Small intestine (tissue), 7 donors: ENCODE results near the gene LARP1B. TPM values are rescaled to one million over a fixed set of nuclear protein-coding genes. Genes with fewer than 3 reads are reported as not detected.
"Not testable (repeated sequence)": the region's sequence is repeated elsewhere in the genome, so short reads cannot be mapped to it uniquely, and the experiment has no call there.

Experiments
- DNase-seq, 2 donors: peaks; one replicate each; pipeline versions ENCODE4 v3.0.0 to v3.0.0-alpha.2; 2013
- FAIRE-seq: peaks from 2 replicates; lab custom pipeline; 2012; peaks lifted over from hg19 to GRCh38; lab: Jason Lieb, UNC
- H3K27ac ChIP-seq, 3 donors: one replicate each; pipeline ENCODE4 v1.5.1; 2013; ENCODE audit warnings: low read length in 2 of 3, mild to moderate bottlenecking in 2 of 3, control low read depth in 1 of 3, inconsistent platforms in 1 of 3, low read depth in 1 of 3, moderate library complexity in 1 of 3
- H3K27me3 ChIP-seq, 3 donors: one replicate each; pipeline ENCODE4 v1.6.1; 2013; ENCODE audit warnings: low read length in 3 of 3, inconsistent platforms in 1 of 3; ENCODE audit not compliant: control insufficient read depth in 3 of 3, insufficient read depth in 3 of 3
- H3K36me3 ChIP-seq, 3 donors: one replicate each; pipeline ENCODE4 v1.6.1; 2013; ENCODE audit warnings: low read length in 3 of 3, inconsistent platforms in 1 of 3, low read depth in 1 of 3, mild to moderate bottlenecking in 1 of 3, moderate library complexity in 1 of 3; ENCODE audit not compliant: control insufficient read depth in 3 of 3, insufficient read depth in 2 of 3
- H3K4me1 ChIP-seq, 3 donors: one replicate each; pipeline ENCODE4 v1.6.1; 2013; ENCODE audit warnings: low read length in 2 of 3, inconsistent platforms in 1 of 3, low read depth in 1 of 3, mild to moderate bottlenecking in 1 of 3, moderate library complexity in 1 of 3; ENCODE audit not compliant: control insufficient read depth in 3 of 3, insufficient read depth in 2 of 3
- H3K4me3 ChIP-seq, 3 donors: one replicate each; pipeline ENCODE4 v1.5.1; 2013; ENCODE audit warnings: low read length in 3 of 3, control low read depth in 1 of 3, inconsistent platforms in 1 of 3, low read depth in 1 of 3, mild to moderate bottlenecking in 1 of 3, moderate library complexity in 1 of 3
- H3K9me3 ChIP-seq, 2 donors: one replicate each; pipeline ENCODE4 v1.6.1; 2013; ENCODE audit warnings: low read depth in 1 of 2, low read length in 1 of 2; ENCODE audit not compliant: control insufficient read depth in 2 of 2, insufficient read depth in 1 of 2
- WGBS, 3 donors: extraction: QIAGEN DNeasy Blood & Tissue Kit; methylation state at CpG; one replicate each; pipeline ENCODE4 v1.1.7; 2013; 5-methylcytosine and 5-hydroxymethylcytosine counted together
- polyA plus RNA-seq, 4 donors: library from polyadenylated mRNA; stranded (reverse) in 3 of 4; unstranded in 1 of 4; fragments of 200-250 nt in 3 of 4; fragments of 120-200 nt in 1 of 4; gene quantifications; one replicate each; pipeline versions ENCODE4 v1.2.1 to v1.2.3, GENCODE V29; 2013
- donor health status: healthy with polysubstance abuse.
- donor health status: control.
- donor health status: control.
- donor health status: Bipolar disorder and iron deficiency.
- donor health status: healthy.

LARP1B gene
- polyA plus RNA-seq, 4 donors = 18.4 to 24.5 (median 19.4) TPM

GRCh38 chr4:128258166-128258565 is 197.1 kb downstream of the LARP1B start:
- H3K4me3 ChIP-seq, H3K36me3 ChIP-seq, H3K4me1 ChIP-seq, H3K27me3 ChIP-seq, DNase-seq, H3K27ac ChIP-seq, FAIRE-seq, H3K9me3 ChIP-seq: not testable (repeated sequence)
- WGBS, 3 donors = 51 to 79% (median 68%) methylated on average over 4 of the region's 4 CpGs

DNA sequence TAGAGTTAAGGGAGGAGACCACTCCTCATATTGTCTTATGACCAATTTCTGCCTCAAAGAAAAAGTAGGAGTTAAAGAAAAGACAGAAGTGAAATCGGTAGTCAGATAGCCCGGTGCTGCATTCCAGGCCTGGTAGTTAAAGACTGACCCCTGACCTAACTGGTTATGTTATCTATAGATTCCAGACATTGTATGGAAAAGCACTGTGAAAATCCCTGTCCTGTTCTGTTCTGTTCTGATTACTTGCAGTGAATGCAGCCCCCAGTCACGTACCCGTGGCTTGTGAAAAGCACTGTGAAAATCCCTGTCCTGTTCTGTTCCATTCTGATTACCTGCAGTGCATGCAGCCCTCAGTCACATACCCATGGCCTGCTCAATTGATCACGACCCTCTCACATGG is 198.8 kb downstream of the LARP1B start:
- not testable (repeated sequence) for H3K9me3 ChIP-seq, FAIRE-seq, DNase-seq, H3K4me1 ChIP-seq, H3K4me3 ChIP-seq, H3K36me3 ChIP-seq, H3K27ac ChIP-seq, H3K27me3 ChIP-seq
- WGBS, 3 donors = 52 to 73% (median 73%) methylated on average over 5 of the region's 5 CpGs

Other genes with a start within 250 kb of the LARP1B start
- 1 to 10 TPM; 1.1 to 9.5 (median 5.0) TPM for gene PLK4, start 180.4 kb upstream of the LARP1B start, polyA plus RNA-seq
- 10 to 100 TPM in 3 of 4 donors, 1 to 10 TPM in 1; 9.9 to 31.4 (median 15.7) TPM for gene MFSD8, start 96.1 kb upstream of the LARP1B start, polyA plus RNA-seq
- 10 to 100 TPM in 2 of 4 donors, 1 to 10 TPM in 2; 5.8 to 17.4 (median 10.0) TPM for gene ABHD18, start 95.9 kb upstream of the LARP1B start, polyA plus RNA-seq
- 100 to 1,000 TPM in 1 of 4 donors, 10 to 100 TPM in 3; 47.3 to 116 (median 52.7) TPM for gene PGRMC2, start 226.5 kb downstream of the LARP1B start, polyA plus RNA-seq